GM21423 (cell line): ENCODE results near the gene FGD1.
A peak's percentile ranks its signal among the peaks of the same experiment; 100 is the strongest.
"Not testable (repeated sequence)": the region's sequence is repeated elsewhere in the genome, so short reads cannot be mapped to it uniquely, and the experiment has no call there.

ENCODE experiments used
- ATAC-seq: cut with Tn5 transposase; IDR thresholded peaks from one replicate; pipeline ENCODE4 v1.9.1; 2021; ENCODE audit warnings: mild to moderate bottlenecking, moderate library complexity; ENCODE audit not compliant: unreplicated experiment

Gene FGD1

GRCh38 chrX:54495814-54496516 lies at the start of gene FGD1:
TSS of gene FGD1 (minus strand) at chrX:54496234. CDS start at chrX:54495432, 802 bp downstream.
- no peak for ATAC-seq

DNA sequence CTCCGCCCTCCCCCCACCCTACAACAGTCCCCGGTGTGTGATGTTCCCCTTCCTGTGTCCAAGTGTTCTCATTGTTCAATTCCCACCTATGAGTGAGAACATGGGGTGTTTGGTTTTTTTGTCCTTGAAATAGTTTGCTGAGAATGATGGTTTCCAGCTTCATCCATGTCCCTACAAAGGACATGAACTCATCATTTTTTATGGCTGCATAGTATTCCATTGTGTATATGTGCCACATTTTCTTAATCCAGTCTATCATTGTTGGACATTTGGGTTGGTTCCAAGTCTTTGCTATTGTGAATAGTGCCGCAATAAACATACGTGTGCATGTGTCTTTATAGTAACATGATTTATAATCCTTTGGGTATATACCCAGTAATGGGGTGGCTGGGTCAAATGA lies 46.2 kb upstream of the FGD1 start:
- ATAC-seq: not testable (repeated sequence)

DNA sequence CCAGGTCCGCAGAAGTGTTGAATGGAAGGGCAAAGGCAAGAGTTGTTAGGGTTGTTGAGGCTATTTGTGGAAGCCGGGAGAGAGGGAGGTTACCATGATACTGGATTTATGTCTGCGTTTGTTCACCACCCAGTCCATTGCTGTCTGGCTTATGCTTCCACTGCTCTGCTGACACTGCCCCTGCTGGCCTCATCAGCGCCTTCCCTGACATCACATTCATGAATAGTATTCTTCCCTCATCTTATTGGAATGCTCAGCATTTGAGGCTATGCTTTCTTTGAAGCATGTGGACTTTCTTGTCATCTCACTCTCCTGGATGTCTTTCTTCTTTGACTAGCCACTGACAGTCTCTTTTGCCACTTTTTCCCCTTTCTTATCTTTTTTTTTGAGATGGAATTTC lies 44.3 kb upstream of the FGD1 start:
- no peak for ATAC-seq

DNA sequence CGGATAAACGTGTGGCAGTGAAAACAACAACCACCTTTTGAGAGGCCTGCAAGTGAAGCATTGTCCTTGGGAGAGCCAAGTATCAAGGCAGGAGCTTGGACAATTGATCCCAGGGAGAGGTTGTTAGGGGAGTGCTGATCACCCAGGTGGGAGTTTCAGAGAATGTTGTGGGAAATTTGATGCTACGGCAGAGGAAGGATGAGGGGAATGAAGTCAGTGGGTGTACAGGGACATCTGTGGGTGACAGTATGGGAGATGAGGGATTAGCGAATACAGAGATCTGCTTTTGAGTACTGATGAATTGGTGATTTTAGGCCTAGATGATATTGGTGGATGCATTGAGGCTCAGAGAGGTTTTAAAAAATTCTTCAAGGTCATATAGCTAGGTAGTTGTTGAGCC lies 38.2 kb upstream of the FGD1 start:
- ATAC-seq: no peak

- ATAC-seq: peak; percentile 7
Measured at GRCh38 chrX:54530357-54530900, 34.4 kb upstream of the FGD1 start.

GRCh38 chrX:54529552-54530356 lies 33.7 kb upstream of the FGD1 start, which contains the start of gene GNL3L:
TSS of gene GNL3L (plus strand) at chrX:54530219. CDS start at chrX:54532567, 2,348 bp downstream.
- peak; percentile 87 for ATAC-seq

DNA sequence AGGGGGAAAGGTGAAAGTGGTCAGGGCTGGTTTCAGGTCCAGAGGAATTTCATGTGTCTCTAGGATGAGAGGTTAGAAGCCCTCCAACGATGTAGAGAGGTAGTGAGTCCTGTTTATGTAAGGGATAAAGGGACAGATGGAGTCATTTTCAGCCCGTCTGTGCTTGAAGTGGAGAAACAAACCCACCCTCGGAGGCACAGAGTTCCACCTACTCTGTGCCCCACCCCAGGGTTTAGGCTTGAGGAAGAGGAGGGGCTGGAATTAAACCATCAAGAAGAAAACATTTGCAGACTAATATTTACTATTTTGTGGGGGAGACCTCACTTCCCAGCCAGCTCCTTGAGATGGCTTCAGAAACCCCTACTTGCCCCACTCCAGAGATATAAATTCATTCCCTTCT lies 33.1 kb upstream of the FGD1 start:
- ATAC-seq: no peak

- no peak for ATAC-seq
Measured at GRCh38 chrX:54509400-54509799, 13.4 kb upstream of the FGD1 start.

- no peak for ATAC-seq
Measured at GRCh38 chrX:54496936-54497335, 902 bp upstream of the FGD1 start.

DNA sequence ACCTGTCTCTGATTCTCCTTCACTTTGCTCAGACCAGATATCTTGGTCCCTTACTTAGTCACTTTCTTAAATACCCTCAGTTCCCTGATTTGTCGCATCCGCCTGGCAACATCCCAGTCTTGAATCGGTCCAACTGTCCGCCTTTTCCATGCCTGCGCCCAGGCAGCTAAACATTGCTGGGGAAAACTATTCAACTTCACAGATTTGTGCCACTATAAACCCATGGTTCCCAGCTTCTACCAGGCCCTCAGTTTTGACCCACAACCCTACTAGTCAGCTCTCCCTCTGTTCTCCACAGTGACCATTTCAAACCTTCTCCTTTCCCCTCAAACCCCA lies 451 bp upstream of the FGD1 start:
- ATAC-seq: no peak

DNA sequence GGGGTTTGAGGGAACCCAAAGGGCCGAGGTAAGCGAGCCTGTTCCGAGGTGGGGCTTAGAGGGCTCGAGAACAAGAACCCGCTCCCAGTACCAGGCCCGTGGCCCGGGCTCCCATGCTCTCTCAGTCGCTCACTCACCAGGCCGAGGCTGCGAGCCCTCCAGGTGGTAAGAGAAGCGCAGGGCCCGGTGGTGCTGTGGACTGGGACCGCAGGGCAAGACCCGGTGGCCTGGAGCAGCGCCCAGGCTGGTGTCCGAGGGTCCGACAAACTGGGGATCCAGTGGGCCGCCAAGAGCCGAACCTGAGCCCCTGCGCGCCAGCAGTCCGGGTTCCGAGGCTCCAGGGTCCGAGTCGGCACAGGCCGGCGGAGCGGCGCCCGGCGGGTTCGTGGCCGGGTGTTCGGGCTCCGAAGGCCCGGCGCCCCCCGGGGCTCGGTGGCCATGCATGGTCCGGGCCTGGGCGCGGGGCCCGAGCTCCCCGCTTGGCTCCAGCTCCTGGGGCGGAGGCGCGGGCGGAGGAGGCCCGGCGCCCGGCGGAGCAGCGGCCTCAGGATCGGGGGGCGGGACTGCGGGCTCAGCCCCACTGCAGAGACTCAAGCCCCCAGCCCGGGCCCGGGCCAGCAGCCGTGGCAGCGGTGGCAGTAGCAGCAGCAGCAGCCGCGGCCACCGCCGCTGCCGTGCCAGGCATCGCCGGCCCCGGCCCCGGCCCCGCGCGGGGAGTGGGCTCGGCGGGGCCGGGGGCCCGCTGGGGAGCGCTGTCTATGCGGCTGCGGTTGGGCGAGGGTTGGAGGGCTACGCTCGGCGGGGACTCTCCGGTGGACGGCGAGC lies 833 bp downstream of the FGD1 start:
- ATAC-seq: no peak

GRCh38 chrX:54494166-54494988 lies 1.7 kb downstream of the FGD1 start:
- ATAC-seq: no peak

DNA sequence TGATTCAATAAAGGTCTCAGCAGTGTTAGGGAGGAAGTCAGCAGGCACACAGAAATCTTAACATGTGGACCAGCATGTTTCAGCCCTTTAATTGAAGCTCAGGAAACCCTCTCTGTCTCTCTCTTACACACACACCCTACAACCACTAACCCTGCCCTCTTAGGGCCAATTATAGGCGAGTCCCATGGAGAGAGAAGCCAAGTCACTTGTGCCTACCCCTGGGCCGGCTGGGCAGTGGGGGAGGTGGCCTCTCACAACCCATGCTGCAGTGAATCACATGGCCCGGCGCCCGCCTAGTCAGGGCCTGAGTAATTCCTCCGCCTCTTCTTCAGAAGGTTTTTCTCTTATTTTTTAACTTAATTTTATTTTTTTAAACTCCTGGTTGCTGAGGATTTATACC lies 3.7 kb downstream of the FGD1 start:
- no peak for ATAC-seq

- ATAC-seq: not testable (repeated sequence)
Measured at GRCh38 chrX:54489819-54490218, 6.2 kb downstream of the FGD1 start.

DNA sequence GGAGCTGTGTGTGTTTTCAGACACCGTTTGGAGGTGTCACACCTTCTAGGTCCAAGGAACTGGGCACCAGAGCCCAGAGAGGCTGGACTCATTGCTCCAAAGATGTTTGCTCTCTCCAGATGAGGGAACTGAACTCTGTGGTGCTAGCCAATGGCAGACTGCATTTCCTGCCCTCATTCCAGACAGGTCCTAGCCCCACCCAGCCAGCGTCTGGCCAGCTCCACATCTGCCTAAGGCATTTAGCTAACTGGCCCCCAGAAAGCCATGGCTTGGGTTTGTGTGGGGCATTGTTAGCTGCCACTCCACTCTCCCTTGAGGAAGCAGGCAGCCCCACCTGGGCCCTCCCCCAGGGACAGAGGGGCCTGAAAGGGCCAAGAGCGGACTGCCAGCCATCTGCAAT lies 11.4 kb downstream of the FGD1 start:
- ATAC-seq: no peak

- ATAC-seq: no peak
Measured at GRCh38 chrX:54483946-54484345, 12.1 kb downstream of the FGD1 start.

DNA sequence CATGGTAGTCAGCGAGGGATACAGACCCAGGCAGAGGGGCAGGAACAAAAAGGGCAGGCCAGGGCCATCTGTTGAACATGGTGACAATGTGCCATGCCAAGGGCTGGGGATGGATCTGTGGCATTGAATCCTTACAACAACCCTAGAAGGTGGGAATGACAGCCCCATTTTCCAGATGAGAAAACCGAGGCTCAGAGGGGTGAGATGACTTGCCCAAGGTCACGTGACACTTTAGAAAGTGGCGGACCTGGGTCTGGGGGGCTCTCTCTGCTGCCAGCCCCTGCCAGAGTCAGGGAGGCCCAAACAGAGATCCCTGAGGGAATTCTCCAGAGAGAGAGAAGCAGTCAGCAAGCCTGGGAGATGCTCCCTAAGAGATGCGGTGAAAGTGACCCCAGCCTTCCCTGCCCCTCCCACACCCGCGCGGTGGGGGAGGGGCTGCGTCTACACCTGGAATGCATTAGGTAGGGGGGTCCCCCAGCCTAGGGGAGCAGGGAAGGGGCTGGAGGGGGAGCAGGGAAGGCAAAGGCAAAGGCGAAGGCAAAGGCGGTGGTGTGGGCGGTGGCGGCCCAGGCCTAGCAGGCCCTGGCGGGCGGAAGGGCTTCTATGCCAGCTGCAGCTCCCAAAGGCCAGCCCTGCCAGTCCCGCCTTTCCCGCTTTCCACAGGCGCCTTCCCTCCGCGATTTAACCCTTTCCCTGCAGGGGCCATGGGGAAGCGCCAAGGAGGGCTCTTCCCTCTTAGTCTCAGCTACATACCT lies 13.0 kb downstream of the FGD1 start:
- ATAC-seq: no peak

DNA sequence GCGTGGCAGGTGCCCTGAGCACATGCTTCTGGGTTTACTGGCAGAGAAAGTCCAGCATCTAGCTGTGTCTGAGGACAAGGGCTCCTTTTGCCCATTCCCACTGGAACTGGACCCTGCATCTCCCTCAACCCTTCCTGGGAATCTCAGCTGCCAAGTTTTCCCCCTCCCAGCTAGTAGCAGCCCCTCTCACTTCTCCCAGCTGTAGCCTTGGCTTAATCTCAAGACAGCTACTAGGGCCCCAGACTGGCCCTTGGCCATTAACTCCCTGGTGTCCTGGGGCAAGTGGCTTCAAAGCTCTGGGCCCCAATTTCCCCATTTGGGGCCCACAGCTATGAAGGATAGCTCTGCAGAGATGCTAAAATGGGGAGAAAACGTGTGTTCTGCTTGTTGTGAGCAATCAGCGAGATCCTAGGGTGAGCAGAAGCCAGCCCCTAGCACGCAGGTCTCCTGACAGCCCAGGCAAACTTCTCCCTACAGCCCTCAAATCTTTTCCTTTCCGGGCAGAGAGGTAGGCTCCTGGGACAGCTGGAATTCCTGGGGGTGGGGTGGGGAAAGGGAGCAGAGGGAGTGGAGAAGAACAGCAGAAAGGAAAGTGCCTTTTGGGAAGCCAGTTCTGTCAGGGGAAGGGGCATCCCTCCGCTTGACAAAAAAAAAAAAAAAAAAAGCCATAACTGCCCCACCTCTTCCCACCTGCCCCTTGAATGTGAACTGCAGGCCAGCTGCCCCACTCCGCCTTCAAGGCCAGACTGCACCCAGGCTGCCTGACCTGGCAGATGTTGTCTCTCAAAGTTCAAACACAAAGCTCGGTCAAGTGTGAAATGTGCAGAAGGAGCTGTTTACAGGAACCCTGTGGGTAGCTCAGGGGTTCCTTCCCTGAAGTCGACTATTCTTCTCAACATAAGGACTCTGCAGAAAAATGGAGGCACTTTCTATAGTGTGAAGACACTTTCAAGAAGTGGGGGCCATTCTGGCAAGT lies 16.6 kb downstream of the FGD1 start:
- no peak for ATAC-seq
